Activated T-helper 1 cell treated with anti-CD3 and anti-CD28 coated beads, Interleukin-12 subunit alpha, Interleukin-12 subunit beta, Interleukin-2, Interleukin-4 antibody, amounts not matched to agents 30 ng/mL and 10 ng/mL and 1 ng/mL, durations not matched to agents 14 hours and 24 hours and 36 hours (primary cell): Measurements from ENCODE around the gene STMP1. TPM values are rescaled to one million over a fixed set of nuclear protein-coding genes. Genes with fewer than 3 reads are reported as not detected.

ENCODE experiments used
- DNase-seq: peaks from one replicate; pipeline ENCODE4 v3.0.0; 2021; ENCODE audit warnings: low spot score
- H3K27ac Mint-ChIP-seq: one replicate; pipeline ENCODE4 v1.8.0; 2021; ENCODE audit warnings: mild to moderate bottlenecking, mixed read lengths
- H3K27me3 Mint-ChIP-seq: one replicate; pipeline ENCODE4 v1.8.0; 2022; ENCODE audit warnings: mild to moderate bottlenecking, moderate library complexity, mixed read lengths; ENCODE audit not compliant: insufficient read depth
- H3K36me3 Mint-ChIP-seq: one replicate; pipeline ENCODE4 v1.8.0; 2021; ENCODE audit warnings: low read depth, mixed read lengths
- H3K4me1 Mint-ChIP-seq: one replicate; pipeline ENCODE4 v1.8.0; 2021; ENCODE audit warnings: low read depth, mixed read lengths
- H3K4me3 Mint-ChIP-seq: one replicate; pipeline ENCODE4 v1.8.0; 2021; ENCODE audit warnings: mild to moderate bottlenecking, moderate library complexity, mixed read lengths
- H3K9me3 Mint-ChIP-seq: one replicate; pipeline ENCODE4 v1.8.0; 2021; ENCODE audit warnings: mixed read lengths
- intact Hi-C: fragments of 100-400 bp; cut with micrococcal nuclease; formaldehyde crosslinking; loops from one replicate; pipeline ENCODE4 v1.15.1; 2024
- total RNA-seq: library from RNA; stranded (reverse); gene quantifications from 2 replicates; pipeline ENCODE4 v1.2.3, GENCODE V29; 2022

STMP1 gene
- total RNA-seq, 1 donor from 2014 or later: 24.7 TPM

DNA sequence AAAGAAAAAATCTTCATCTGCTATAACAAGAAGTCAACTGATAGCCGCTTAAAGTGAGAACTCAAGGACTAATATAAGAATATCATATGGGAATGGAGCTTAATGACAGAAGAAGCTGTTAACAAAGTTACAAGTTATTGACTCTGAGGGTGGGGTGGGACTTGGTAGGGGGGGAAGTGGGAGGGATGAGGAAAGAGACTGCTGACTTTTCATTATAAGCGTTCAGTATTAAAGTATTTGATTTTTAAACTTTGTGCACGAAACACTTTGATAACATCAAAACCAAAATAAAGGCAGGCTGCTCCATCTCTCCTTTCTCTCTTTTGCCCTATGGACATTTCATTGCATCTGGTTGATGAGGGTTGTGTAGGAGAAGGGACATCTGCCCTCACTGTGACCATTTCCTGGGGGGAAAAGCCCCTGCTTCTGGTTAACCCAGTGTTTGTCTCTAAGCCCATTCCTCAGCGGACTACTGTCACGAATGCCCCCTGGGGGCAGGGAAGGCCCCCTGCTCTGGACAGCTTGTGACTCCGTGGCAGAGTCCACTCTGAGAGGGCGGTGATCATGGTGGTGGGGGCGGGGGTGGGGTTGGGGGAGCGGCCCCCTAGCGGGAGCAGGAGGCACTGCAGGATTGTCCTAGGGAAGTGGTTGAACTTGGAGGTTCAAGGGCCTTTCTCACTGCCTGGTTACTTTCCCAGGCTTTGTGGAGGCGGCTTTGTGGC, 48.3 kb downstream of the STMP1 start:
- intact Hi-C loops: loop anchor here (2.0 kb wide), 1 partner anchor 38 kb away; no protein-coding TSS in a partner anchor

GRCh38 chr7:135711139-135711469, 48.8 kb downstream of the STMP1 start:
- Mint-ChIP-seq H3K27me3 (no peaks in the 10 kb centered on the region), H3K4me1 (no peaks in the 10 kb centered on the region), H3K36me3 (no peaks in the 10 kb centered on the region), H3K27ac (no peak overlapping the region), H3K4me3 (no peak overlapping the region), H3K9me3 (no peaks in the 10 kb centered on the region)
- DNase-seq: no peak
- intact Hi-C loops: loop anchor here (2.0 kb wide), 1 partner anchor 38 kb away; no protein-coding TSS in a partner anchor

More for the DNA sequence above, 48.3 kb downstream of the STMP1 start:
- H3K27ac Mint-ChIP-seq: no peak overlapping the region
- H3K27me3 Mint-ChIP-seq: no peaks in the 10 kb centered on the region
- no peak for DNase-seq
- H3K36me3 Mint-ChIP-seq: no peaks in the 10 kb centered on the region
- no peaks in the 10 kb centered on the region for H3K9me3 Mint-ChIP-seq
- H3K4me3 Mint-ChIP-seq: no peak overlapping the region
- H3K4me1 Mint-ChIP-seq: no peaks in the 10 kb centered on the region

GRCh38 chr7:135712182-135712782, 50.0 kb downstream of the STMP1 start:
- Mint-ChIP-seq H3K4me1 (no peaks in the 10 kb centered on the region), H3K27me3 (no peaks in the 10 kb centered on the region), H3K27ac (no peak overlapping the region), H3K36me3 (no peaks in the 10 kb centered on the region), H3K4me3 (no peak overlapping the region), H3K9me3 (no peaks in the 10 kb centered on the region)
- intact Hi-C loops: no loop called here
- DNase-seq: no peak

- H3K4me1 Mint-ChIP-seq: no peaks in the 10 kb centered on the region
- intact Hi-C loops: no loop called here
- no peak overlapping the region for H3K4me3 Mint-ChIP-seq
- no peaks in the 10 kb centered on the region for H3K27me3 Mint-ChIP-seq
- no peaks in the 10 kb centered on the region for H3K9me3 Mint-ChIP-seq
- no peak for DNase-seq
- no peaks in the 10 kb centered on the region for H3K36me3 Mint-ChIP-seq
- H3K27ac Mint-ChIP-seq: no peak overlapping the region
Measured at GRCh38 chr7:135712796-135713195, 50.5 kb downstream of the STMP1 start.

- no peaks in the 10 kb centered on the region for H3K4me1 Mint-ChIP-seq
- DNase-seq: no peak
- no peak overlapping the region for H3K4me3 Mint-ChIP-seq
- no peaks in the 10 kb centered on the region for H3K36me3 Mint-ChIP-seq
- H3K9me3 Mint-ChIP-seq: no peaks in the 10 kb centered on the region
- H3K27ac Mint-ChIP-seq: no peak overlapping the region
- intact Hi-C loops: no loop called here
- peaks cover 6% of the 10 kb centered on the region for H3K27me3 Mint-ChIP-seq
Measured at GRCh38 chr7:135713836-135714470, 51.6 kb downstream of the STMP1 start.

- Mint-ChIP-seq H3K9me3 (no peaks in the 10 kb centered on the region), H3K36me3 (no peaks in the 10 kb centered on the region), H3K4me3 (no peak overlapping the region), H3K27me3 (peaks cover 6% of the 10 kb centered on the region), H3K27ac (no peak overlapping the region), H3K4me1 (no peaks in the 10 kb centered on the region)
- intact Hi-C loops: no loop called here
- DNase-seq: no peak
Measured at GRCh38 chr7:135714534-135715009, 52.3 kb downstream of the STMP1 start.

- Mint-ChIP-seq H3K27ac (no peak overlapping the region), H3K4me3 (no peak overlapping the region), H3K9me3 (no peaks in the 10 kb centered on the region), H3K36me3 (no peaks in the 10 kb centered on the region), H3K4me1 (no peaks in the 10 kb centered on the region), H3K27me3 (peaks cover 6% of the 10 kb centered on the region)
- intact Hi-C loops: no loop called here
- DNase-seq: no peak
Measured at GRCh38 chr7:135715055-135715522, 52.8 kb downstream of the STMP1 start.

GRCh38 chr7:135715673-135716072, 53.4 kb downstream of the STMP1 start:
- Mint-ChIP-seq H3K27me3 (peaks cover 6% of the 10 kb centered on the region), H3K27ac (no peak overlapping the region), H3K9me3 (no peaks in the 10 kb centered on the region), H3K4me3 (no peak overlapping the region), H3K36me3 (no peaks in the 10 kb centered on the region), H3K4me1 (no peaks in the 10 kb centered on the region)
- no peak for DNase-seq
- intact Hi-C loops: no loop called here

DNA sequence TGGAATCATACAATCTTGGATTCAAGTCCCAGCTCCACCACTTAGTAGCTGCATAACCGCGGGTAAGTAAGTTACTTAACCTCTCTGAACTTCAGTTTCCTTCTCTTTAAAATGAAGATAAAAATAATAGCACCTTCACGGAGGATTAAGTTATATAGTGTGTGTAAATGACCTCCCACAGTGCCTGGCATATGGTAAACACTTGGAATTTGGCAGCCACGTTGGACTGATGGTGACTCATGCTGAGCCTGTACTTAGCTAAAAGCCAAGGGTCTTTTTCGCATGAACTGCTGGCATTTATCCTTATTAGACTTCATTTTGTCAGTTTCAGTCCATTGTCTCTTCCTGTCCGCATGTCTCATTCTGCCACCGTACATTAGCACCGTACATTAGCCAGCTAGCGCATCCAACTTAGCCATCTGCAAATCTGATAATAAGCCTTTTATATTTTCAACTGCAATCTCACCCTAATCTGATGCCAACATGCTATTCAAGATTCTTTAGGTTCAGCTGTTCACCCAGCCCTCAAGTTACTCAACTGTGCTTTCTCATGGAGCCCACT, 54.4 kb downstream of the STMP1 start:
- Mint-ChIP-seq H3K27ac (no peak overlapping the region), H3K4me3 (no peak overlapping the region), H3K4me1 (no peaks in the 10 kb centered on the region), H3K36me3 (no peaks in the 10 kb centered on the region), H3K9me3 (no peaks in the 10 kb centered on the region), H3K27me3 (peaks cover 6% of the 10 kb centered on the region)
- intact Hi-C loops: no loop called here
- DNase-seq: no peak

DNA sequence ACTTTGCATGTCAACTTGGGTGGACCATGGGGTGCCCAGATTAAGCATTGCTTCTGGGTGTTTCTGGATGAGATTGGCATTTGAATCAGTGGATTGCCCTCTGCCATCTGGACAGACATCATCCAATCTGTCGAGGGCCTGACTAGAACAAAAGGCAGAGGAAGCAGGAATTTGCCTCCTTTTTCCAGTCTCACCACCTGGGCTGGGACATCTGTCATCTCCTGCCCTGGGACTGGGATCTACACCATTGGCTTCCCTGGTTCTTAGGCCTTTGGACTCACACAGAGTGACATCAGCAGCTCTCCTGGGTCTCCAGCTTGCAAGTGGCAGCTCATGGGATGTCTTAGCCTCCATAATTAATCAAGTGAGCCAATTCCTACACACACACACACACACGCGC, 55.4 kb downstream of the STMP1 start:
- DNase-seq: no peak
- no peak overlapping the region for H3K27ac Mint-ChIP-seq
- intact Hi-C loops: no loop called here
- H3K27me3 Mint-ChIP-seq: peaks cover 7% of the 10 kb centered on the region
- no peak overlapping the region for H3K4me3 Mint-ChIP-seq
- H3K36me3 Mint-ChIP-seq: no peaks in the 10 kb centered on the region
- H3K9me3 Mint-ChIP-seq: no peaks in the 10 kb centered on the region
- H3K4me1 Mint-ChIP-seq: no peaks in the 10 kb centered on the region

- Mint-ChIP-seq H3K4me3 (no peak overlapping the region), H3K27me3 (peaks cover 7% of the 10 kb centered on the region), H3K9me3 (no peaks in the 10 kb centered on the region), H3K27ac (no peak overlapping the region), H3K4me1 (no peaks in the 10 kb centered on the region), H3K36me3 (no peaks in the 10 kb centered on the region)
- intact Hi-C loops: no loop called here
- no peak for DNase-seq
Measured at GRCh38 chr7:135718219-135718618, 55.9 kb downstream of the STMP1 start.

DNA sequence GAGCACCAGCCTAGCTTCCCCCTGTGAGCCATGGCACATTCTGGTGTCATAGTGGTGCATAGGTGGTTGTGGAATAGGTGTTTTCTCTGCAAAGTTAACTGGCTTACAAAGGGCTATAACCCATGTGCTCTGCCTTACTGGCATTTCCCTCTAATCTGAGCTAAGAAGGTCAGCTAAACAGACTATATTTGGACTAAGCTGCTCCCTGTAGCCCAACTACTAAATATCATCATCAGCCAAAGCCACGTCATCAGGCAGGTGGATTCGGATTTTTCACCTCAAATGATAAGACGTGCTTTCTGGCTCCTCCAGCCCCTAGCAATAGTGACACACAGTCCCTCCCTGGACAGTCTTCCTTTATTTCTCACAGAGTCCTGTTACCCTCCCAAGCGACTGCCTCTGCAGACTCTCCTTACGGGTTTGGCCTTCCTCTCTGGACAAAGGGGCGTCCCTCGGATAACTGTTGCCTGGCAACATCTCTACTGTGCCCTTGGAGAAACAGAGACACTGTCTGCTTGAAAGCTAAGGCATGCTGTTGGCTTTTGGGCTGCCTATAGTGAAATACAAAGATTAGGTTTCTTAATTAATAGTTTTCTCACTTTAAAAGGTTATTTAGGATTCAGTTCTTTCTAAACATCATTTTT, 56.6 kb downstream of the STMP1 start:
- H3K9me3 Mint-ChIP-seq: no peaks in the 10 kb centered on the region
- no peak overlapping the region for H3K4me3 Mint-ChIP-seq
- H3K27me3 Mint-ChIP-seq: peaks cover 7% of the 10 kb centered on the region
- no peaks in the 10 kb centered on the region for H3K36me3 Mint-ChIP-seq
- H3K4me1 Mint-ChIP-seq: no peaks in the 10 kb centered on the region
- DNase-seq: no peak
- intact Hi-C loops: no loop called here
- no peak overlapping the region for H3K27ac Mint-ChIP-seq
